ENCODE measurements around the gene GDI1. TPM values are rescaled to one million over a fixed set of nuclear protein-coding genes. Genes with fewer than 3 reads are reported as not detected.

Gene GDI1
- total and polyA plus RNA-seq, 8 donors, result 45.7 to 178 (median 66.5) TPM

DNA sequence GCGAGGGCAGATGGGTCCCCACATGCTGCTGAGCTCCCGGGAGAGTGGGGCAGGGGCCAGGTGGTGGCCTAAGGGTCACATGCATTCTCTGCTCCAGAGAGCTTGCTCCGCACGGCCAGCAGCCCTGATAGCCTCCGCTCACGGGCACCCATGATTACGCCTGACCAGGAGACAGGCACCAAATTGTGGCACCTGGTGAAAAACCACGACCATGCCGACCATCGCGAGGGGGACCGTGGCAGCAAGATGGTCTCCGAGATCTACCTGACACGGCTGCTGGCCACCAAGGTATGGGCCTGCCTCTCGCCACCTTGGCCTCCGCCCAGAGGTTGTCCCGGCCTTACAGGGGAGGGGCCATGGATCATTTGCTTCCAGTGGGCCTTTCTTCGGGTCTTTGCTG is 32.9 kb downstream of the GDI1 start:
- 67 to 100% (median 92%) methylated on average over 2 to 18 of the region's 18 CpGs for WGBS, 5 donors
- DNase-seq, result no peak
- intact Hi-C loops (cut with DNase I; ENCODE audit: low total_unique reads), result no loop called here
- Histone ChIP-seq H3K9me3 (no peaks in the 10 kb centered on the region), H3K36me3 (peaks cover 3 to 82% (median 74%) of the 10 kb centered on the region in 4 donors), H3K4me3 (no peak overlapping the region), H3K4me1 (no peaks in the 10 kb centered on the region), H3K27me3 (no peaks in the 10 kb centered on the region), H3K27ac (no peak overlapping the region)
- TF ChIP-seq, protein P1, sequence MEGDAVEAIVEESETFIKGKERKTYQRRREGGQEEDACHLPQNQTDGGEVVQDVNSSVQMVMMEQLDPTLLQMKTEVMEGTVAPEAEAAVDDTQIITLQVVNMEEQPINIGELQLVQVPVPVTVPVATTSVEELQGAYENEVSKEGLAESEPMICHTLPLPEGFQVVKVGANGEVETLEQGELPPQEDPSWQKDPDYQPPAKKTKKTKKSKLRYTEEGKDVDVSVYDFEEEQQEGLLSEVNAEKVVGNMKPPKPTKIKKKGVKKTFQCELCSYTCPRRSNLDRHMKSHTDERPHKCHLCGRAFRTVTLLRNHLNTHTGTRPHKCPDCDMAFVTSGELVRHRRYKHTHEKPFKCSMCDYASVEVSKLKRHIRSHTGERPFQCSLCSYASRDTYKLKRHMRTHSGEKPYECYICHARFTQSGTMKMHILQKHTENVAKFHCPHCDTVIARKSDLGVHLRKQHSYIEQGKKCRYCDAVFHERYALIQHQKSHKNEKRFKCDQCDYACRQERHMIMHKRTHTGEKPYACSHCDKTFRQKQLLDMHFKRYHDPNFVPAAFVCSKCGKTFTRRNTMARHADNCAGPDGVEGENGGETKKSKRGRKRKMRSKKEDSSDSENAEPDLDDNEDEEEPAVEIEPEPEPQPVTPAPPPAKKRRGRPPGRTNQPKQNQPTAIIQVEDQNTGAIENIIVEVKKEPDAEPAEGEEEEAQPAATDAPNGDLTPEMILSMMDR (IDR thresholded peaks at IDR 0.05), result no peak
- no peak for TF ChIP-seq EP300 (IDR thresholded peaks at IDR 0.05)
- no peak for TF ChIP-seq POLR2AphosphoS5 (IDR thresholded peaks at IDR 0.05)
- TF ChIP-seq POLR2A (IDR thresholded peaks at IDR 0.05), result no peak

DNA sequence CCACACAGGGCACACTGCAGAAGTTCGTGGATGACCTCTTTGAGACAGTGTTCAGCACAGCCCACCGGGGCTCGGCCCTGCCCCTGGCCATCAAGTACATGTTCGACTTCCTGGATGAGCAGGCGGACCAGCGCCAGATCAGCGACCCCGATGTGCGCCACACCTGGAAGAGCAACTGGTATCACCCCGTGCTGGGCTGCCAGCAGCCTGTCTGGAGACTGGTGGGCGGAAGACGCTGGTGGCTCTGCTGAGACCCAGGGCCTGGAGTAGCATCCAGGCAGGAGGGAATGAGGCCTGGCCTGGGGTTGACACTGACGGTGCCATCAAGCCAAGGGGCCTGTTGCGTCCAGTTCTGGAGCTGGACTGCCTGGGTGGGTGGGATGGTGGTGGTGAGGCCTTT is 33.5 kb downstream of the GDI1 start:
- H3K9me3 ChIP-seq, result no peaks in the 10 kb centered on the region
- TF ChIP-seq POLR2A (IDR thresholded peaks at IDR 0.05), result no peak
- no peak for TF ChIP-seq POLR2AphosphoS5 (IDR thresholded peaks at IDR 0.05)
- no peak for TF ChIP-seq EP300 (IDR thresholded peaks at IDR 0.05)
- TF ChIP-seq, protein P1 (IDR thresholded peaks at IDR 0.05), result no peak
- no peak overlapping the region for H3K27ac ChIP-seq
- intact Hi-C loops (cut with DNase I; ENCODE audit: low total_unique reads), result no loop called here
- H3K4me3 ChIP-seq, result no peak overlapping the region
- H3K36me3 ChIP-seq, result peaks cover 3 to 77% (median 69%) of the 10 kb centered on the region in 4 donors
- 67 to 98% (median 89%) methylated on average over 3 to 14 of the region's 14 CpGs for WGBS, 5 donors
- DNase-seq, result no peak
- no peaks in the 10 kb centered on the region for H3K4me1 ChIP-seq
- no peaks in the 10 kb centered on the region for H3K27me3 ChIP-seq

DNA sequence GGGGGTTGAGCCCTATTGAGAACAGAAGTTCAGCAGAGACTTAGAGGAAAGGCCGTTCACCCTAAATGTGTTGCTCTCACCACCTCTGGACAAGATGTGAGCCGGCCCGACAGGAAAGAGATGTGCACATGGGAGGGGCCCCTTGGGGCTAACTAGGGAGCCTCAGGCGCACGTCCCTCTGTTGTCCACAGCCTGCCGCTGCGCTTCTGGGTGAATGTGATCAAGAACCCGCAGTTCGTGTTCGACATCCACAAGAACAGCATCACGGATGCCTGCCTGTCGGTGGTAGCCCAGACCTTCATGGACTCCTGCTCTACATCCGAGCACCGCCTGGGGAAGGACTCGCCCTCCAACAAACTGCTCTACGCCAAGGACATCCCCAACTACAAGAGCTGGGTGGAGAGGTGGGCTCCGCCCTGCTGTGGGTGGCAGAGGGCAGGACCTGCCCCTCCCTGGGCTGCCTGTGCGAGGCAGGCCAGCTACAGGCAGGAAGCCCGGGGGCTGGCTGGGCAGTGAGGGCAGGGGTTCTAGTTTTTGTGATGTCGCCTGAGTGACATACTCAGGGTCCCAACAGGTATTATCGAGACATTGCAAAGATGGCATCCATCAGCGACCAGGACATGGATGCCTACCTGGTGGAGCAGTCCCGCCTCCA is 34.1 kb downstream of the GDI1 start:
- Histone ChIP-seq H3K9me3 (no peaks in the 10 kb centered on the region), H3K4me3 (no peak overlapping the region), H3K27me3 (no peaks in the 10 kb centered on the region), H3K27ac (no peak overlapping the region), H3K36me3 (peaks cover 3 to 71% (median 63%) of the 10 kb centered on the region in 4 donors), H3K4me1 (no peaks in the 10 kb centered on the region)
- no peak for DNase-seq
- intact Hi-C loops (cut with DNase I; ENCODE audit: low total_unique reads), result no loop called here
- no peak for TF ChIP-seq POLR2AphosphoS5 (IDR thresholded peaks at IDR 0.05)
- TF ChIP-seq EP300 (IDR thresholded peaks at IDR 0.05), result no peak
- WGBS, 5 donors, result 86 to 95% (median 92%) methylated on average over 20 to 23 of the region's 23 CpGs

DNA sequence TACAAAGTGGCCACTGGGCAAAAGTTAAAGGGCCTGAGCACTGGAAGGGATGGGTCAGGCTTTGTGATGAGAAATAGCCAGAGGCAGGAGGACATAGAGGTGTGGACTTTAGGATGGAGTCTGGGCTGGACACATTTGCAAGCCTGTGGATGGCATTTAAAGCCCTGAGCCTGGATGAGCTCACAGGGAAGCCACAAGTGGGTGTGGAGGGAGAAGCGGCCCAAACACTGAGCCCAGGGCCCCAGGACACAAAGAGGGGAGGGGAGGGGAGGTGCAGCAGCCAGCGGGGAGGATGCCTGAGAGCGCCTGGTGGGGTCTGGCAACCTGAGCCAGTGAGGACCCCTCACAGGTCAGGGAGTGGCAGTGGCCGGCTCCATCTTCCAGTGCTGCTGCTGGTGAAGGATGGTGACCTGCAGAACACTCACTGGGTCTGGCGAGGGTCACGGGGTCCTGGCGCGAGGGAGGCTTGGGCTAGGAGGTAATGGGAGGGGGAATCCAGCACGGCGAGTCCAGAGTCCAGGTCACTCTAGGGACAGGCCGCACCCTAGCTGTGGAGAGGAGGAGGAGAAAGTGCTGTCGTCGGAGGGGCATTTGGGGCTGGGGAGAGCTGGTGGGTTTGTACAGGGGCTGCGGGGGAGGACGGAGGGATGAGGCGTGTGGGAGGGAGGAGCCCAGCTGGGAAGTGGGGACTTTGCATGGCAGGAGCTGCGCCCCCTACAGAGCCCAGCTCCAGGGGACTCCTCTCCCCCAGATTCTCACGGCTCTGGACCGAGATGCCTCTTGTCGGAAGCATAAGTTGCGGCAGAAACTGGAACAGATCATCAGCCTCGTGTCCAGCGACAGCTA is 35.1 kb downstream of the GDI1 start:
- WGBS, 5 donors, result 81 to 89% (median 83%) methylated on average over 5 to 23 of the region's 23 CpGs
- H3K9me3 ChIP-seq, result no peaks in the 10 kb centered on the region
- H3K27me3 ChIP-seq, result no peaks in the 10 kb centered on the region
- intact Hi-C loops (cut with DNase I; ENCODE audit: low total_unique reads), result no loop called here
- no peak overlapping the region for H3K4me3 ChIP-seq
- H3K4me1 ChIP-seq, result no peaks in the 10 kb centered on the region
- H3K27ac ChIP-seq, result no peak overlapping the region
- DNase-seq, result no peak
- H3K36me3 ChIP-seq, result peaks cover 3 to 61% (median 52%) of the 10 kb centered on the region in 4 donors
- TF ChIP-seq, protein P1 (IDR thresholded peaks at IDR 0.05), result no peak
- TF ChIP-seq POLR2A (IDR thresholded peaks at IDR 0.05) (no peak), EP300 (IDR thresholded peaks at IDR 0.05) (no peak), POLR2AphosphoS5 (IDR thresholded peaks at IDR 0.05) (no peak)

Measured in stomach (tissue), 9 donors.